ENCODE results near the gene NAGPA.

- TF ChIP-seq CTCF (IDR thresholded peaks at IDR 0.05) = no peak
- no peak for TF ChIP-seq EP300 (IDR thresholded peaks at IDR 0.05; ENCODE audit: low read depth)
- no peak for TF ChIP-seq POLR2A (IDR thresholded peaks at IDR 0.05)
- no peak for TF ChIP-seq POLR2AphosphoS5 (IDR thresholded peaks at IDR 0.05)
Measured at GRCh38 chr16:5017678-5017969, 16.1 kb downstream of the NAGPA start.
